Measurements from ENCODE around the gene TRABD2B.

DNA sequence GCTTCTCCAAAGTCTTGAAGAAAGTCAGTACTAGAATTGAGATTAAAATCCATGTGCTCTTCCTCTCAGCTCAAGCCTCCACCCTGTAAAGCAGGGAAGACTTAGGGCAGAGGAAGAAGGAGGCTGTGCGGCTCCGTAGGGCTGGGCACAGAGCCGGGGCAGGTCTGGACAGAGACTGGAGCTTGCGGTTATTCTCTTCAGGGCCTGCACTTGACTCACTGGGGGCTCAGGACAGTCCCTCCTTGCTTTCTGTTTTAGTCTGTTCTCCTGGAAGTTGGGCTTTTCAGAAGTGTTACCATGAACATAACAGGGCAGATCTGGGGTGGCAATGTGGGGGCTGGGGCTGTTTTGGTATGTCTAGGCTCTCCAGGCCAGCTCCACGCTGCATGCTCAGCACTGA lies 21.6 kb upstream of the TRABD2B start:
- TF ChIP-seq, protein P1, sequence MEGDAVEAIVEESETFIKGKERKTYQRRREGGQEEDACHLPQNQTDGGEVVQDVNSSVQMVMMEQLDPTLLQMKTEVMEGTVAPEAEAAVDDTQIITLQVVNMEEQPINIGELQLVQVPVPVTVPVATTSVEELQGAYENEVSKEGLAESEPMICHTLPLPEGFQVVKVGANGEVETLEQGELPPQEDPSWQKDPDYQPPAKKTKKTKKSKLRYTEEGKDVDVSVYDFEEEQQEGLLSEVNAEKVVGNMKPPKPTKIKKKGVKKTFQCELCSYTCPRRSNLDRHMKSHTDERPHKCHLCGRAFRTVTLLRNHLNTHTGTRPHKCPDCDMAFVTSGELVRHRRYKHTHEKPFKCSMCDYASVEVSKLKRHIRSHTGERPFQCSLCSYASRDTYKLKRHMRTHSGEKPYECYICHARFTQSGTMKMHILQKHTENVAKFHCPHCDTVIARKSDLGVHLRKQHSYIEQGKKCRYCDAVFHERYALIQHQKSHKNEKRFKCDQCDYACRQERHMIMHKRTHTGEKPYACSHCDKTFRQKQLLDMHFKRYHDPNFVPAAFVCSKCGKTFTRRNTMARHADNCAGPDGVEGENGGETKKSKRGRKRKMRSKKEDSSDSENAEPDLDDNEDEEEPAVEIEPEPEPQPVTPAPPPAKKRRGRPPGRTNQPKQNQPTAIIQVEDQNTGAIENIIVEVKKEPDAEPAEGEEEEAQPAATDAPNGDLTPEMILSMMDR (IDR thresholded peaks at IDR 0.05; ENCODE audit: low read depth, low read length, missing input control), result no peak
- TF ChIP-seq, protein P2, sequence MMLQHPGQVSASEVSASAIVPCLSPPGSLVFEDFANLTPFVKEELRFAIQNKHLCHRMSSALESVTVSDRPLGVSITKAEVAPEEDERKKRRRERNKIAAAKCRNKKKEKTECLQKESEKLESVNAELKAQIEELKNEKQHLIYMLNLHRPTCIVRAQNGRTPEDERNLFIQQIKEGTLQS (IDR thresholded peaks at IDR 0.05), result no peak
- TF ChIP-seq, protein P3, sequence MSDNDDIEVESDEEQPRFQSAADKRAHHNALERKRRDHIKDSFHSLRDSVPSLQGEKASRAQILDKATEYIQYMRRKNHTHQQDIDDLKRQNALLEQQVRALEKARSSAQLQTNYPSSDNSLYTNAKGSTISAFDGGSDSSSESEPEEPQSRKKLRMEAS (IDR thresholded peaks at IDR 0.05), result no peak
- TF ChIP-seq, protein P4, sequence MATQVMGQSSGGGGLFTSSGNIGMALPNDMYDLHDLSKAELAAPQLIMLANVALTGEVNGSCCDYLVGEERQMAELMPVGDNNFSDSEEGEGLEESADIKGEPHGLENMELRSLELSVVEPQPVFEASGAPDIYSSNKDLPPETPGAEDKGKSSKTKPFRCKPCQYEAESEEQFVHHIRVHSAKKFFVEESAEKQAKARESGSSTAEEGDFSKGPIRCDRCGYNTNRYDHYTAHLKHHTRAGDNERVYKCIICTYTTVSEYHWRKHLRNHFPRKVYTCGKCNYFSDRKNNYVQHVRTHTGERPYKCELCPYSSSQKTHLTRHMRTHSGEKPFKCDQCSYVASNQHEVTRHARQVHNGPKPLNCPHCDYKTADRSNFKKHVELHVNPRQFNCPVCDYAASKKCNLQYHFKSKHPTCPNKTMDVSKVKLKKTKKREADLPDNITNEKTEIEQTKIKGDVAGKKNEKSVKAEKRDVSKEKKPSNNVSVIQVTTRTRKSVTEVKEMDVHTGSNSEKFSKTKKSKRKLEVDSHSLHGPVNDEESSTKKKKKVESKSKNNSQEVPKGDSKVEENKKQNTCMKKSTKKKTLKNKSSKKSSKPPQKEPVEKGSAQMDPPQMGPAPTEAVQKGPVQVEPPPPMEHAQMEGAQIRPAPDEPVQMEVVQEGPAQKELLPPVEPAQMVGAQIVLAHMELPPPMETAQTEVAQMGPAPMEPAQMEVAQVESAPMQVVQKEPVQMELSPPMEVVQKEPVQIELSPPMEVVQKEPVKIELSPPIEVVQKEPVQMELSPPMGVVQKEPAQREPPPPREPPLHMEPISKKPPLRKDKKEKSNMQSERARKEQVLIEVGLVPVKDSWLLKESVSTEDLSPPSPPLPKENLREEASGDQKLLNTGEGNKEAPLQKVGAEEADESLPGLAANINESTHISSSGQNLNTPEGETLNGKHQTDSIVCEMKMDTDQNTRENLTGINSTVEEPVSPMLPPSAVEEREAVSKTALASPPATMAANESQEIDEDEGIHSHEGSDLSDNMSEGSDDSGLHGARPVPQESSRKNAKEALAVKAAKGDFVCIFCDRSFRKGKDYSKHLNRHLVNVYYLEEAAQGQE (IDR thresholded peaks at IDR 0.05), result no peak
- no peak for TF ChIP-seq NR2F2 (IDR thresholded peaks at IDR 0.05)
- no peak for TF ChIP-seq EGR1 (IDR thresholded peaks at IDR 0.05; ENCODE audit: low read depth in 2 of 2)
- no peak for TF ChIP-seq TAF1 (conservative IDR thresholded peaks at IDR 0.05)
- no peak for TF ChIP-seq JUND (IDR thresholded peaks at IDR 0.05)
